HG03097 (cell line): Measurements from ENCODE around the gene CDKN2A.

ENCODE experiments used
- ATAC-seq: cut with Tn5 transposase; IDR thresholded peaks from one replicate; pipeline ENCODE4 v1.9.1; 2021; ENCODE audit not compliant: unreplicated experiment, low FRiP score

Gene CDKN2A

DNA sequence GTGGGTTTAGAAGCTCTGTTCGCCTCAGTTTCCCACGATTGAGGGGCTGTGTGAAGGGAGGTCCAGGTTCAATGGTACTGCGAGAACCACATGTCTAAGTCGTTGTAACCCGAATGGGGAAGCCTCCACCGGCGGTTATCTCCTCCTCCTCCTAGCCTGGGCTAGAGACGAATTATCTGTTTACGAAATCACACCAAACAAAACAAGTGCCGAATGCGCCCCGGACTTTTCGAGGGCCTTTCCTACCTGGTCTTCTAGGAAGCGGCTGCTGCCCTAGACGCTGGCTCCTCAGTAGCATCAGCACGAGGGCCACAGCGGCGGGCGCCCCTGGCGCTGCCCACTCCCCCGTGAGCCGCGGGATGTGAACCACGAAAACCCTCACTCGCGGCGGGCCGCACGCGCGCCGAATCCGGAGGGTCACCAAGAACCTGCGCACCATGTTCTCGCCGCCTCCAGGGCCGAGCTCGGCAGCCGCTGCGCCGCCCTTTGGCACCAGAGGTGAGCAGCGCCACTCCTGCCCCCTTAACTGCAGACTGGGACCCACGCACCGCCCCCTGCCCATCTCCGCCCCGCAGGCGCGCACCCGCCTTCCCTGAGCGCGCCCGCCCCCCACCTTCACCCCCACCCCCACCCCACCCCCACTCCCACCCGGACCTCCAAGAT, at the start of gene CDKN2A:
Gene CDKN2A, minus strand, starts transcription at position 500 of the 663 bp plus-strand sequence.
- peak; percentile 38 for ATAC-seq

DNA sequence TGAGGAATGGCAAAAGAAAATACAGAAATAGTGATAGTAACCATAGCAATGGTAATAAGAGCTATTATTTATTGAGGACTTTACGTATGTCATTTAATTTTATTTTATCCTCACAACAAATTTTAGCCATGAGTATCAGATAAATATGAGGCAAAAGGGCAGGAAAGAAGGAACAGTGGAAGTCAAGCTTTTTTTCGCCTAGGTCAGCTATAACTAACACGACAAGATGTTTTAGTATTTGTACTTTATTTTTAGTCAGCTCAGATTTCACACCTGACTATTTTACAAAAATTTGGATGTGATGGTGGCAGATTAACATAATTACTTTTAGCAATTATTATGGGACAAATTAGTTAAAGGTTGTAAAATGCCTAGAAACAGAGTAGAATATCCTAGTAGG, 49.7 kb upstream of the CDKN2A start:
- ATAC-seq: no peak

DNA sequence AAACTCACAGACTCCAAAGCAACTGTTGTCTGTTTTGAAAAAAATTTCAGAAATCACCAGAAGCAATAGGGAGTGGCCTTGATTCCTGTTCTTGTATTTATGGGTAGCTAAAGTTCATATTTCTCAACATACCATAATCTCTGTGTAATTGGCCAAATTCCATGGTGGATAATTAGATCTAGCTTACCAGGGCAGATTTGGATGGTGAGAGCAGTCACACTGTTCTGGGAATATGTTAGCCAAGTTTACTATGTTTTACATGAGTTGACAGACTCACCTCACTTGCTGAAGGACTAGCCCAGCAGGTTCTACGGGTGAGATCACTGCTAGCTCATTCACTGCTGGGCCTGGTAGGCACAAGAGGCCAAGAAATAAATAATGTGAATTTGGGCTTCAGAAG, 47.6 kb upstream of the CDKN2A start:
- ATAC-seq: no peak

DNA sequence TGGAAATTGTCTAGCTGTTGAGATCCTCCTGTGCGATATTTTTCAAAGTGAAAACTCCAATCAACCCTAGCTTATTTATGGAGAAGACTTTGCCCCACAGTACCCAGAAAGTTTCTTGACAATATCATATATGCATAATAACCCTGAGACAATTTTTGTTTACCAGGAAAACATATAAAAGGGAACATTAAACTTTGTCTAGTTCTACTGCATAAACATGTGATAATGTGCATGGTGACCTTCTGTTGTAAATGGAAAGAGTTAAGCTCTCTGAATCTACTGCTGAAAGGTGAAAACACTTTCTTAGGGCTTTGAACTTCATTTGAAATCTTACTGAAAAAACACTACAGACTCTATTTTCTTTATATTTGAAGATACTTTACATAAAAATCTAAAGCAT, 47.2 kb upstream of the CDKN2A start:
- no peak for ATAC-seq

DNA sequence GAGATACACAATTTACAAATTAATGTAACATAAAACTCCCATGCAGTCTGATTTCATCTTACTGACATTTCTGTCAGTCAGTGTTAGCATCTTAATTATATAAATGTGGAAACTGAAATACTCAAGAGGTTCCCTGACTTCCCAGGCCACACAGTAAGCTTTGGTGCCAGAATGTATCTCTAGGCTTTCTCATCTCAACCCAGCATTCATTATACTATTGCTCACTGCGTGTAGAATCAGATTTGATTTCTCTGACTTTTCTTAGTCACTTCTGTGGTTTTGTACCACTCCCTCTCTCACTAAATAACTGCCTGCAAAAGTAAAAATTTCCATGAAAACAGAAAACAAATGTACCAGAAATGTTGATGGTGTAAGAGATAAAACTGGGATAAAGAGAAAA, 46.6 kb upstream of the CDKN2A start:
- ATAC-seq: no peak

DNA sequence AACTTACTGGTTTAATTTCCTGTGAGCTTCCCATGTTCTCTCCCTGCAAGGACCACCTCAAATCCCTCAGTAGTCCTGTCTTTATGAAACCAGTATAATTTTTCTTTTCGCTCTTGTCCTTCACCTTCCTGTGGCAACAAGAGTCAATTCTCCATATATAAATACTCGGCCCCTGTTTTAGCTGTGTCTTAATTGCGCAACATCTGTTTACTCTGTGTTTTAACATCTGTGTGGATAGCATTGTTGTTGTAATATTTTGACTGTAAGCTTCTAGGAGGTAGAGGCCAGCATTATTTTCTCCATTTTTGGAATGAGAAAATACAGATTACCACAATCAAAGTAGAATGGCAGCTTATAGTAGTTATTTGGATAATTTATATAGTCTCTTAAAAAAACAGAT, 45.1 kb upstream of the CDKN2A start:
- ATAC-seq: no peak

DNA sequence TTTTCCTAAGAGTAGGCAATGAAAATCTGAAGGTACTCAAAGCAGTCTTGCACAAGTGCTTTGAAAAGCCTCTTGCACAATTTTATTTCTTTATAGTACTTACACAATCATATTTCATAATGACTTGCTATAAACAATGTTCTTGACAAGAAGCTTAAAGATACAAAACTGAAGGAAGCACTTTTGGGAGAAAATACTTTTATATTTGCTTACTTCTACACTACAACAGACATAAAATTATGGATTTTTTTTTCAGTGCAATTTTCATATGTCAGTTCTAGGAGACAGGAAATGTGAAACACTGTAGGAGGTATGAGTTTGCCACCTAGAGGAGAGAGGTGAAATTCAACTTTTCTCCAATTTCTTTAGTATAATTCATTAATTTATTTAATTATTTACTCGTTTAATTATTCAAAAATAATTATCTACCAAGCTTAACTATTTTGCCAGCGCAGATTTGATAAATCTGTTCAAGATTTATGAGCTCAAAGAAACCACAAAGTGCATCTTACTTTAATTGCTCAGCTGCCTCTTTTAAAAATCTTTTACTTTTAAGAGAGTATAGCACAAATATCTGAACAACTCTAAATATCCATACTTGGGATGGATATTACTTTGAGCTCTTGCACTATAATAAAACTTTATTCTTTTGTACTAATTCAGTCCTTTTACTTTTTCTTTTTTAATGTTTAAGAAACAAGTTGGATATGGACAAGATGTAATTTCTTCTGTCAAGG, 43.9 kb upstream of the CDKN2A start:
- no peak for ATAC-seq

DNA sequence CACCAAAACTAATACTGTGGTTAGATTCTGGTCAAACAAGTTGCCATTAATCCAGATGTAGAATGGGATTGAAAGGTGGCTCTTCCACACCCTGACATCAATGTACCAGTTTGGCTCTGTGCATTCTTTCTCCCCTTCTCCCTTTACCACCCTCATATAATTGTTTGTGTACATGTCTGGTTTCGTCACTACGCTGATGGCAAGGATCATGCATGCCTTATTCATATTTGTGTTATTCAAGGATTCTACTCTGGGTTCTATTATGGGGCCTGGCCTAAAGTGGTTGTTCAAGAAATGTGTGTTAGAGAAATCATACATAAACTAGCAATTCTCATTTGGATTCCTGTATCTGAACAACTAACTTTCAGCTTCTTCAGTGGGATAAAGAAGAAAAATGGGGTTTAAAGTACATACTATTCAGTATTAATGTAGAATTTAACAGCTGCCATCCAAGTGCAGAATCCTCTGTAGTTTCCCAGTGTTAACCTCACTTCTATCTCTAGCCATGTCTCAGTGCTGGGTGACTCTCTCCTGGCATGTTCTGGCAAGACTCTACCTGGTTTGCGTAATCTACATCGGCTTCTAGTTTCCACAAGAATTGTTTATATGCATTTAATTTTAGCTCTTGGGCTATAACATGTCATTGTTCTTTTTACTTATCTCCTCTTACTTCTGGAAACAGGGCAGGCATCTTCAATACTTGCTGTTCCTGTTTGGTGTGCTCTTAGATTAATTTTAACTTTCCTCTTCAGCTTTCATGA, 42.9 kb upstream of the CDKN2A start:
- ATAC-seq: no peak

DNA sequence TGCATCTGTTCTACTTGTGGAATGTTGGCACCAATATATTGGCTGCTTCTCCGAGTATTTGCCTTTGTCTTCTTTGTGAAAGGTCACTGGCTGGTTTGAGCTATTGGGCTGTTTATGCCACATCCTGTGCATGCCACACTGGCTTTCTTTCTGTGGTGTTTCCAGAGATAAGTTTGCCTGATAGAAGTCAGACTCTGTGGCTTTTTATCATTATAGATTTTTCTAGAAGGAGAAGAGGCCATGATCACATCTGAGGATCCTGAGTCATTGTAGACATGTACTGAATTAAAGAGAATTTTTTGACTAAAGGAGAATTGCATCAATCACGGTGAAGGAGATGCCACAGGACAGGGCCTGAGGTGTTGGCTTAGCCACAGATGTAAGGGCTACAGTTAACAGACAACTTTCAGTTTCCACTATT, 41.4 kb upstream of the CDKN2A start:
- ATAC-seq: no peak

DNA sequence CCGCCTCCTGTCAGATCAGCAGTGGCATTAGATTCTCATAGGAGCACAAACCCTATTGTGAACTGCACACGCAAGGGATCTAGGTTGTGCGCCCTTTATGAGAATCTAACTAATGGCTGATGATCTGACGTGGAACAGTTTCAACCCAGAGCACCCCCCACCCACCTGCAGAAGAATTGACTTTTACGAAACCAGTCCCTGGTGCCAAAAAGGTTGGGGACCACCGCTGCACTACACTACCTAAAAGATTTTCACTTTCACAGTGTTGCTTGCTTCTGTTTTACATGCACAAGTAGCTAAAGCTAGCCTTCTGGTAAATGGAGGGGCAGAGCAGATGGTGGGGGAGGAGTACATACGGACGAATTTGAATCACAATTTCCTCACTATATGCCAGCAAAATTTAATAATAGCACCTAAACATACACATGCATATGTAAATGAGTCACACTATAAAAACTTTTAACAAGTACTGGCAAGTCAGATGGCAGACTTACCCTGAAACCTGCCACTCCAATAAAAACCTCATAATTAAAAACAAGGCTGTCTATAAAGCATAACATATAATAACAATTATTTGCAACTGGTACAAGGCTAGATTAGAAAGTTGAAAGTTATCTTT, 38.9 kb upstream of the CDKN2A start:
- no peak for ATAC-seq

DNA sequence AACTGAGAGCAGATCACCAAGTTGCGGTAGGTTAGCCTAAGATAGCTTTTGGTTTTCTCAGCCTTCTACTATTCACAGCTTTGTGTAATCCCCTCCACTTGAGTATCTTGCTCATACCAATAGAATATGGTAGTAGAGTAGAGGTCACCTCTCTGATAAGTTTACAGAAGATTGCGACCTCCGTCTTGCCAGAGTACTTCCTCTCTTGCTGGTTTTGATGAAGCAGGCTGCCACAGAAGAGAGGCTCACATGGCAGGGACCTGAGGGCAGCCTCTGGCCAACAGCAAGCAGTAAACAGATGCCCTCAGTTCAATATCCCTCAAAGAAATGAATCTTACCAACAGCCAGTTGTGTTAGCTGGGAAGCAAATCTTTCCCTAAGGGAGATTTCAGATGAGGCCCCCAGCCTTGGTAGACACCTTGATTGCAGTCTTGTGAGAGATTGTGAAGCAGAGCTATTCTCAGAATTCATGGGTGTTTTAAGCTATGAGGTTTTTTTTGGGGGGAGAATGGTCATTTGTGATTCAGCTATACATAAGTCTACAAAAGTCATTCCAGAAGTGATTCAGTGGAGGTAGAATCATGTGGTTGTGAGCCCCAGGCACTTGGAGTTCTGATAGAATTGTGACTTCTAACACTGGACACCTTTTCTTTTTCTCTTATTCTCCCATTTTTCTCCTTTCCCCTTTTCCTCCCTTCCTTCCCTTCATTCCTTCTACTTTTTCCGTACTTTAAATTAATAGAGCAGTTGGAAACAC, 37.6 kb upstream of the CDKN2A start:
- no peak for ATAC-seq

DNA sequence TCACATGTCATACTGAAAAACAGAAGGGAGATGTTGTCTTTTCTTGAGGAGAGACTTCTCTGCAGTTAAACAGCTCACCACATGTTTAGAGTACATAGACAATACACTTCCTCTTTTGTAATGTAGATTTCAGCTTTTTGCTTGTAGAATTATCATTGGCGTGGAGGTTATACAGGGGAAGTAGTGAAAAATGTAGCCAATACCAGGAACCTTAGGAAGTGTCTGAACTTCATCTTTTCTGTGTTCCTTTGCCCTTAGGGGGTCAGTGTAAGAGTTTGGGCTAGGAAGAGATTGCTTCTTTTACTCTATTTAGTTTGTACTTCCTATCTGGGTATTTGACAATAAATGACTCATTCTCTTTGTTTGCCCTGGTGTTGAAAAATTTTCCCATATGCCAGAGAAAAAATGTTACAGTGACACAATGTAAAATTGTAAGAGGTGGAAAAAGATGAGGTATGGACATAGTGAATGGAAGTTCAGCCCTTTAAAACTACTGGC, 36.0 kb upstream of the CDKN2A start:
- ATAC-seq: peak; percentile 59

DNA sequence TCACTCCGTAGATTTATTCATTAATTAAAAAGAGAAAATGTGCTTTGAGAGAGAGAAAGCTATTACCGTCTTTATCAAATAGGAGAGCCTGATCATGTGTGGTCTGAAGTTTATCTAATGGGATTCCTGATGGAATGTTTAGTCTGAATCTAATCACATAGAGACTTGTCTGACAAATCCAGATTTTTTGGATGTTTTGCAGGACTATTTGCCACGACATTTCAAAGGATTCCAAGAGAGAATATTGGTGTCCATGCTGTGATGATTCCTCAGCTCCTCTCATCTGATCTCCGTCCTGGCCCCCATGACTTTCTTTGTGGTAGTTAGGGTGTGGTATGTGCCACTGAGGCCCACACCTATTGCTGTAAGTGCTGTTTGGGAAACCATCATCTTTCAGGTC, 35.0 kb upstream of the CDKN2A start:
- no peak for ATAC-seq

DNA sequence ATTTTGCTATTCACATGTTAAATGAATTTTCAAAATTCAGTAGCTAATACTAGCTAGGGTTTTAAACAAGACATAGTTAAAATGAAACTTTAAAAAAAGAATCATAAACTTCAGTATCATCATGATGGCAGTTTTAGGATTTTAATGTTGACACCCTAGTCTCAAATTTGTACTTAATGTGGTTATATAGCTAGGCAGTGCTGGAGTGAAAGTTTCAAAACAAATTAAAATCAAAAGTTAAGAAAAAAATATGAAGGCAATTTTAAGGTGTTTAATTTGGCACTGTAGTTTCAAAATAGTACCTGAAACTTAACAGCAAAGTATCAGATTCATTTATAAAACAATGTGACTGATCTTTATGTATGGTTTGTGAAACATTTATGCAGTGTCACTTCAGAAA, 34.2 kb upstream of the CDKN2A start:
- no peak for ATAC-seq

DNA sequence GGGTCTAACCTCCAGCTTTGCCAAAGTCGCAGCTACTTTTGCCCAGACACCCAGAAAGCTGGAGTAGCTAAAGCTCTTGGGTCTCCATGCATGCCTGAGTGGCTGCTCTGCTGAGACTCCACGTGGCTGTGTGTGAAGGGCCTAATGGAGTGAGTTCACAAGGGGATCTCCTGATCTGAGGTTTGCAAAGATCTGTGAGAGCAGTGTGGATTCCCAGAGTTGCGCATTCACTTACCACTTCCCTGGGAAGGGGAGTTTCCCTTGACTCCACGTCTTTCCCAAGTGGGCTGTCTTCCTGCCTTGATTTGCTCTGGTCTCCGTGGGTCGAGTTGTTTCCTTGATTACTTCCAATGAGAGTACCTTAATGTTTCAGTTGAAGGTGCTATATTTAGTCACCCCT, 32.5 kb upstream of the CDKN2A start:
- ATAC-seq: no peak

DNA sequence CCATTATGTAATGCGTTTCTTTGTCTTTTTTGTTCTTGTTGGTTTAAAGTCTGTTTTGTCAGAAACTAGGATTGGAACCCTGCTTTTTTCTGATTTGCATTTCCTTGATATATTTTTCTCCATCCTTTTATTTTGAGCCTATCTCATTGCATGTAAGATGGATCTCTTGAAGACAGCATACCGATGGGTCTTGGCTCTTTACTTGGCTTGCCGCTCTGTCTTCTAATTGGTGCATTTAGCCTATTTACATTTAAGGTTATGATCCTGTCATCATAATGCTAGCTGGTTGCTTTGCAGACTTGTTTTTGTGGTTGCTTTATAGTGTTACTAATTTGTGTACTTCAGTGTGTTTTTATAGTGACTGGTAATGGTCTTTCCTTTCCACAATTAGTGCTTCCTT, 28.2 kb upstream of the CDKN2A start:
- ATAC-seq: no peak

DNA sequence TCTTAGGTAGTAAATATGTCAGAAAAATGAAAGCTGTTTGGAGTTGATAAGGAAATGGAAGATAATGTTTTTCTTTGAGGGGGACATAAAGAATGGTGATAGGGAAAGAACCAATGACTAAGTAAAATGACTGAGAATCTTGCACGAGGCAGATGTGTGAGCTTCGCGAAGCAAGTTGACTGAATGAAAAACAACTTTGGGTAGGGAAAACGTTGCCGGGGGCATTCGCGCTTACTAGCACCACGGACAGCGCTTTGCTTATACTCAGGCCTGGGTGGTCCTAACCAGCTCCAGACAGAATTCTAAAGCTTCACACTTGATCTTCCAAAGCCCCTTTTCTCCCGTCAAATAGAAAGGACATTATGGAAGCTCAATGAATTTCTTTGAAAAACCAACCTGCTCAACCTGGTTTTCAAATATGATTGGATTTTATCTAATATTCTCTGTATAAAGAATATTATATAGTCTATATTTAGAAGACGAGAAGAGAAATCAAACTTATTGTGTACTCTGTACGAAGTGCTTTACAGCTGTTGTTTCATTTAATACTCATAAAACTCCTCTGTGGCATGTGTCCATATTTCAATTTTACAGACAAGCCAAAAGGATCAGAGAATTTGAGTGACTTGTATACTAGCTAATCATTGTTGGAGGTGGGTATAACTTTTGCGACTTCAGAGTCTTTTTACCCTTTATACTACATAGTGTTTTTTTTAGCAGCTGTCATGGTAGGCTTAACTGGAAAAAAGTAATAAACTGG, 16.9 kb upstream of the CDKN2A start:
- no peak for ATAC-seq

DNA sequence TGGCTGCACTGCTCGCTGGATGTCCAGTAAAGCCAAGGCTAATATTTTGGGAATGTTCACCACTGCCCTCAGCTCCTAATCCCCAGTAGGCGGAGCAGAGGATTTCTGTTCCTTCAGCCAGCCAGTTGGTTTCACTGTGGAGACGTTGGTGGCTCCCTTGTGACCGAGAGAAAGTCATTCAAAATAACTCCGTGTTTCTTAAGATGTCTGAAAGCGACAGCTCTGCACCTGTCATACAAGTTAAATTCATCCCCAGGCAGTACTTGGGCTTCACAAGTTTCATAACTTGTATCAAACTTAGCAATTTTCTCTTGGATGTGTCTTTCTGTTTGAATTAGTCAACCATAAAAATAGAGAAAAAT, 15.3 kb upstream of the CDKN2A start:
- no peak for ATAC-seq

DNA sequence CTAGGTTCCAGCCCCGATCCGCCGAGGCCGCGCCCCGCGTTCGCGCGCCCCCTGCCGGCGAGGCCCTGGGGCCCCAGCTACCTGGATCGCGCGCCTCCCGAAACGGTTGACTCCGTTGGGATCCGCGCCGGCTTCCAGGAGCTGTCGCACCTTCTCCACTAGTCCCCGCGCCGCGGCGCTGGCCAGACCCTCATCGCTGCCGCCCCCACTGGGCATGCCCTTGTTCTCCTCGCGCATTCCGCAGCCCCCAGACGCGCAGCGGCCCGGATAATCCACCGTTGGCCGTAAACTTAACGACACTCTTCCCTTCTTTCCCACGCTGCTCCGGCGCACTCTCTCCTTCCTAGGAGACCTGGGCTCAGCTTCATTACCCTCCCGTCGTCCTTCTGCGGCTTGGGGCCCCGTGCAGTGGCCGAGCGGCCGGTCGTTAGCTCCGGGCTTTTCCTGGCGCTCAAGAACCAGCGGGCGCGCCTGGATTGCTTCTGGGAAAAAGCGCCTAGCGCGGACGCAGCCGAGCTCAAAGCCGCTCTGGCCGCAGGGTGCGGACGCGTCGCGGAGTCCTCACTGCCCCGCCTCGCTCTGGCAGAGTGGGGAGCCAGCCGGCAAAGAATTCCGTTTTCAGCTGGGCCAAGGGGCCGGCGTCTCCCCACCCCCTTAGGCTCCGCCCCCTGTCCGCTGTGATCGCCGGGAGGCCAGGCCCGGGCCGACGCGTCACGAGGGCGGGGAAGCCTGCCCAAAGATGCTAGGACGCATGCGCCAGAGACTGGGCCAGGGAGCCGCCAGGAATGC, 14.7 kb upstream of the CDKN2A start, which contains the start of gene CDKN2B:
Gene CDKN2B, minus strand, starts transcription at position 589 of the 789 bp plus-strand sequence. Its CDS starts 352 bp downstream, at position 237.
- peak; percentile 88 for ATAC-seq
